ENCODE results near the gene NFIL3.

- TF ChIP-seq EZH2 (IDR thresholded peaks at IDR 0.05; ENCODE audit: low read depth, low read length, severe bottlenecking), result no peak
- TF ChIP-seq USF2 (IDR thresholded peaks at IDR 0.05; ENCODE audit: low read length), result no peak
- no peak for TF ChIP-seq EP300 (IDR thresholded peaks at IDR 0.05; ENCODE audit: borderline replicate concordance in 1 of 2, low read depth in 2 of 2, low read length in 2 of 2)
- TF ChIP-seq SP1 (IDR thresholded peaks at IDR 0.05; ENCODE audit: low read depth, low read length), result no peak
Measured at GRCh38 chr9:91445135-91445534, 21.5 kb upstream of the NFIL3 start.

Data from H1 (cell line).